Panc1 (cell line): ENCODE measurements around the gene ZNF608. TPM values are rescaled to one million over a fixed set of nuclear protein-coding genes. Genes with fewer than 3 reads are reported as not detected.

Experiments used
- ATAC-seq: fragments of 200-7000 bp; cut with Tn5 transposase; 2 replicates; pipeline ENCODE4 v1.9.1; 2020; ENCODE audit warnings: mild to moderate bottlenecking, moderate library complexity
- BruUV-seq: library from RNA; stranded (reverse); fragments of 400-500 nt; replicated peaks from 2 replicates; lab custom pipeline; 2021; lab: Mats Ljungman, UMichigan
- CTCF ChIA-PET: fragments of 300-600 bp; sonication (Branson Sonifier 250); formaldehyde crosslinking; loops from one replicate; lab custom pipeline; 2022; ENCODE audit warnings: antibody characterized with exemption; lab: Charles Lee
- POLR2A ChIA-PET: fragments of 300-600 bp; sonication (Branson Sonifier 250); formaldehyde crosslinking; loops from one replicate; lab custom pipeline; 2022; ENCODE audit warnings: antibody characterized with exemption; lab: Charles Lee
- DNase-seq: peaks from one replicate; pipeline ENCODE4 v3.0.0-alpha.2; 2010; ENCODE audit warnings: low read depth, low spot score
- H3K27ac ChIP-seq: 2 replicates; pipeline ENCODE4 v1.5.1; 2011; ENCODE audit warnings: mild to moderate bottlenecking, low read length, inconsistent platforms
- H3K27me3 ChIP-seq: fragments of 200-500 bp; sonication (Bioruptor generic); 2 replicates; pipeline ENCODE4 v1.6.0; 2014; ENCODE audit warnings: low read length, inconsistent platforms; ENCODE audit not compliant: control insufficient read depth, insufficient read depth
- H3K36me3 ChIP-seq: fragments of 200-500 bp; sonication (Bioruptor generic); 2 replicates; pipeline ENCODE4 v1.5.1; 2014; ENCODE audit warnings: inconsistent platforms, mild to moderate bottlenecking, low read length, moderate library complexity; ENCODE audit not compliant: control insufficient read depth, insufficient read depth
- H3K4me1 ChIP-seq: 2 replicates; pipeline ENCODE4 v1.5.1; 2011; ENCODE audit warnings: inconsistent platforms, mild to moderate bottlenecking, low read length, moderate library complexity; ENCODE audit not compliant: control insufficient read depth, insufficient read depth
- H3K4me3 ChIP-seq, 2 experiments: 2 replicates each; pipeline ENCODE4 v1.5.1; 2011 to 2012; ENCODE audit warnings: low read depth in 2 of 2, low read length in 2 of 2, mild to moderate bottlenecking in 2 of 2, inconsistent platforms in 1 of 2, moderate library complexity in 1 of 2
- H3K9me3 ChIP-seq: fragments of 200-500 bp; sonication (Bioruptor generic); 2 replicates; pipeline ENCODE4 v1.5.1; 2014; ENCODE audit warnings: low read depth, mild to moderate bottlenecking, inconsistent platforms, low read length, moderate library complexity; ENCODE audit not compliant: control insufficient read depth, insufficient read depth
- POLR2AphosphoS5 ChIP-seq: IDR thresholded peaks from 2 replicates; pipeline ENCODE4 v1.6.1; 2012; ENCODE audit warnings: mild to moderate bottlenecking, low read depth, low read length, moderate library complexity
- SIN3A ChIP-seq: IDR thresholded peaks from 2 replicates; pipeline ENCODE4 v1.6.1; 2012; ENCODE audit warnings: low read depth, mild to moderate bottlenecking, low read length, moderate library complexity, borderline replicate concordance; ENCODE audit not compliant: insufficient read depth
- TCF7L2 ChIP-seq: IDR thresholded peaks from 2 replicates; pipeline ENCODE4 v1.6.1; 2011; ENCODE audit warnings: mild to moderate bottlenecking, low read depth, low read length, inconsistent platforms
- in situ Hi-C: cut with HindIII; loops from 2 replicates; pipeline ENCODE4 v1.10.0; 2016; ENCODE audit warnings: low sequenced_read_pairs, low pct_unique_long_range_greater_than_20kb
- intact Hi-C: fragments of 100-400 bp; cut with micrococcal nuclease; formaldehyde crosslinking; loops from one replicate; pipeline ENCODE4 v1.10.0; 2022; ENCODE audit not compliant: unreplicated experiment
- total RNA-seq: library from RNA; stranded (reverse); gene quantifications from one replicate; pipeline ENCODE4 v1.2.1, GENCODE V29; 2021; ENCODE audit not compliant: unreplicated experiment
- TF ChIP-seq, protein P1 (sequence below), 2 experiments: IDR thresholded peaks; 2 replicates each; pipeline ENCODE4 v1.6.1; 2011 to 2012; ENCODE audit warnings: low read depth in 2 of 2, control low read depth in 1 of 2, low read length in 1 of 2, mild to moderate bottlenecking in 1 of 2, moderate library complexity in 1 of 2; ENCODE audit not compliant: insufficient read depth in 1 of 2
- TF ChIP-seq, protein P2 (sequence below): fragments of 450-650 bp; IDR thresholded peaks from 2 replicates; pipeline ENCODE4 v1.5.1; 2017; ENCODE audit warnings: mild to moderate bottlenecking

ZNF608 gene
- total RNA-seq, 1 experiment from 2014 or later, result 37.5 TPM

DNA sequence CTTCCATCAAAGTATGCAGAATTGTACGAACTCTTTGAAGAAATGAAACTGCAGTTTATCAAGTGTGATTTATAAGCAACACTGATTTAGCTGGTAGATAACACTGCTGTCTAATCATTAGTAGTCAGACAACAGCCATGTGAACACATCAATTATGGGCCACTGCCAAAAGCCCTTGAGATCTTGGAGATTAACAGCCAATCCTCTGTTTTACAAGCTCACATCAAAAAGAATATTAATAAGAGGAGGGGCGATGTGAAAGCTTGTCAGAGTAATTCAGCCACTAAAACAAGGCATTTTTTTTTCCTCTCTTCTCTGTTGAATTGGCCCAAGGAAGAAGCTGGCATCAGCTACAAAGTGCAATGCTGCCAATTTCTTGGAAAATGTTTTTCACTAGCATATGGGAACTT, 28.1 kb downstream of the ZNF608 start:
- in situ Hi-C loops, result no loop called here
- Histone ChIP-seq H3K4me3 (no peak overlapping the region), H3K27me3 (no peaks in the 10 kb centered on the region), H3K4me1 (peaks cover 70% of the 10 kb centered on the region), H3K36me3 (no peaks in the 10 kb centered on the region), H3K27ac (peak overlapping the region; percentile 88), H3K9me3 (no peaks in the 10 kb centered on the region)
- POLR2A ChIA-PET, result no interaction called here
- CTCF ChIA-PET, result no interaction called here
- no TSS peak for BruUV-seq
- TF ChIP-seq, protein P1, sequence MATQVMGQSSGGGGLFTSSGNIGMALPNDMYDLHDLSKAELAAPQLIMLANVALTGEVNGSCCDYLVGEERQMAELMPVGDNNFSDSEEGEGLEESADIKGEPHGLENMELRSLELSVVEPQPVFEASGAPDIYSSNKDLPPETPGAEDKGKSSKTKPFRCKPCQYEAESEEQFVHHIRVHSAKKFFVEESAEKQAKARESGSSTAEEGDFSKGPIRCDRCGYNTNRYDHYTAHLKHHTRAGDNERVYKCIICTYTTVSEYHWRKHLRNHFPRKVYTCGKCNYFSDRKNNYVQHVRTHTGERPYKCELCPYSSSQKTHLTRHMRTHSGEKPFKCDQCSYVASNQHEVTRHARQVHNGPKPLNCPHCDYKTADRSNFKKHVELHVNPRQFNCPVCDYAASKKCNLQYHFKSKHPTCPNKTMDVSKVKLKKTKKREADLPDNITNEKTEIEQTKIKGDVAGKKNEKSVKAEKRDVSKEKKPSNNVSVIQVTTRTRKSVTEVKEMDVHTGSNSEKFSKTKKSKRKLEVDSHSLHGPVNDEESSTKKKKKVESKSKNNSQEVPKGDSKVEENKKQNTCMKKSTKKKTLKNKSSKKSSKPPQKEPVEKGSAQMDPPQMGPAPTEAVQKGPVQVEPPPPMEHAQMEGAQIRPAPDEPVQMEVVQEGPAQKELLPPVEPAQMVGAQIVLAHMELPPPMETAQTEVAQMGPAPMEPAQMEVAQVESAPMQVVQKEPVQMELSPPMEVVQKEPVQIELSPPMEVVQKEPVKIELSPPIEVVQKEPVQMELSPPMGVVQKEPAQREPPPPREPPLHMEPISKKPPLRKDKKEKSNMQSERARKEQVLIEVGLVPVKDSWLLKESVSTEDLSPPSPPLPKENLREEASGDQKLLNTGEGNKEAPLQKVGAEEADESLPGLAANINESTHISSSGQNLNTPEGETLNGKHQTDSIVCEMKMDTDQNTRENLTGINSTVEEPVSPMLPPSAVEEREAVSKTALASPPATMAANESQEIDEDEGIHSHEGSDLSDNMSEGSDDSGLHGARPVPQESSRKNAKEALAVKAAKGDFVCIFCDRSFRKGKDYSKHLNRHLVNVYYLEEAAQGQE (IDR thresholded peaks at IDR 0.05; ENCODE audit: insufficient read depth in 1 of 2, low read depth in 2 of 2, low read length in 1 of 2), result no peak
- no peak for TF ChIP-seq SIN3A
- no peak for TF ChIP-seq TCF7L2
- TF ChIP-seq POLR2AphosphoS5, result no peak
- TF ChIP-seq, protein P2, sequence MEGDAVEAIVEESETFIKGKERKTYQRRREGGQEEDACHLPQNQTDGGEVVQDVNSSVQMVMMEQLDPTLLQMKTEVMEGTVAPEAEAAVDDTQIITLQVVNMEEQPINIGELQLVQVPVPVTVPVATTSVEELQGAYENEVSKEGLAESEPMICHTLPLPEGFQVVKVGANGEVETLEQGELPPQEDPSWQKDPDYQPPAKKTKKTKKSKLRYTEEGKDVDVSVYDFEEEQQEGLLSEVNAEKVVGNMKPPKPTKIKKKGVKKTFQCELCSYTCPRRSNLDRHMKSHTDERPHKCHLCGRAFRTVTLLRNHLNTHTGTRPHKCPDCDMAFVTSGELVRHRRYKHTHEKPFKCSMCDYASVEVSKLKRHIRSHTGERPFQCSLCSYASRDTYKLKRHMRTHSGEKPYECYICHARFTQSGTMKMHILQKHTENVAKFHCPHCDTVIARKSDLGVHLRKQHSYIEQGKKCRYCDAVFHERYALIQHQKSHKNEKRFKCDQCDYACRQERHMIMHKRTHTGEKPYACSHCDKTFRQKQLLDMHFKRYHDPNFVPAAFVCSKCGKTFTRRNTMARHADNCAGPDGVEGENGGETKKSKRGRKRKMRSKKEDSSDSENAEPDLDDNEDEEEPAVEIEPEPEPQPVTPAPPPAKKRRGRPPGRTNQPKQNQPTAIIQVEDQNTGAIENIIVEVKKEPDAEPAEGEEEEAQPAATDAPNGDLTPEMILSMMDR, result no peak
- ATAC-seq (no peak), DNase-seq (no peak)
- intact Hi-C loops, result no loop called here

DNA sequence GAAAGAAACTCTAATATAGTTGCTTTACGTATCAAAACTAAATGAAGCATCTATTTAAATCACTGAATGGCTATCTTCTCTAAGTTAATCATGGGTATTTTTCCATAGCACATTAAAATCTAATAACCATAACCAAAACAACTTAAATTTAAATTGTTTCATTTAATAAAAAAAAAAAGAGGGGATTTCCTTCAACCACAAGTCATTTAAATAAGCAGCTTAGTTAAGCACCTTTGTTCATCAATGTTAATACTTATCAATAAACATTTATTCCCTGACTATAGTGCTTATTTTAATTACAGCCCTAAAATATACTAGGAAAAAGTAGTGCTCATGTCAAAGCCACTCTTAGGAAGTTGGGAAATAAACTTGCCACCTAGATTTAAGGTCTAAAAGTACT, 30.3 kb downstream of the ZNF608 start:
- DNase-seq, result no peak
- Histone ChIP-seq H3K36me3 (no peaks in the 10 kb centered on the region), H3K4me3 (no peak overlapping the region), H3K9me3 (no peaks in the 10 kb centered on the region), H3K27me3 (no peaks in the 10 kb centered on the region), H3K4me1 (peaks cover 50% of the 10 kb centered on the region), H3K27ac (no peak overlapping the region)
- intact Hi-C loops (no loop called here), in situ Hi-C loops (no loop called here)
- no peak for ATAC-seq
- CTCF ChIA-PET, result no interaction called here
- no TSS peak for BruUV-seq
- TF ChIP-seq, protein P1 (IDR thresholded peaks at IDR 0.05; ENCODE audit: insufficient read depth in 1 of 2, low read depth in 2 of 2, low read length in 1 of 2), result no peak
- TF ChIP-seq SIN3A (no peak), TCF7L2 (no peak), POLR2AphosphoS5 (no peak)
- TF ChIP-seq, protein P2, result no peak
- POLR2A ChIA-PET, result interaction anchor here (0.7 kb wide), 1 partner anchor 27 kb away, joined by 16 read pairs; no protein-coding TSS in a partner anchor
